Motor neuron (in vitro differentiated cells): Measurements from ENCODE around the gene ZBTB7C. TPM values are rescaled to one million over a fixed set of nuclear protein-coding genes. Genes with fewer than 3 reads are reported as not detected.

ENCODE experiments used
- ATAC-seq, 8 experiments: fragments of 200-7000 bp; cut with Tn5 transposase; replicated peaks in 6 of 8; 2 replicates each; pipeline ENCODE4 v1.8.0; 2021; ENCODE audit warnings: mild to moderate bottlenecking in 8 of 8, moderate library complexity in 8 of 8
- H3K27ac ChIP-seq, 2 donors: fragments of 250-450 bp; sonication (Bioruptor Pico); 2 replicates each; pipeline ENCODE4 v1.9.0; 2021; ENCODE audit warnings: antibody characterized with exemption in 2 of 2, mild to moderate bottlenecking in 2 of 2, moderate library complexity in 1 of 2
- H3K4me1 ChIP-seq, 2 donors: fragments of 250-450 bp; sonication (Bioruptor Pico); replicated peaks in 1 of 2; 2 replicates each; pipeline ENCODE4 v1.6.1; 2021; ENCODE audit warnings: antibody characterized with exemption in 2 of 2, mild to moderate bottlenecking in 2 of 2, moderate library complexity in 1 of 2
- H3K4me3 ChIP-seq, 5 donors: fragments of 250-450 bp; sonication (Bioruptor Pico); 2 replicates each; pipeline ENCODE4 v1.9.0; 2021; ENCODE audit warnings: antibody characterized with exemption in 5 of 5, mild to moderate bottlenecking in 5 of 5, moderate library complexity in 4 of 5
- WGBS, 10 experiments: fragments of 450-650 bp; shearing (Covaris generic); methylation state at CpG; one replicate each; pipeline ENCODE4 v1.0.0; 2022; 5-methylcytosine and 5-hydroxymethylcytosine counted together
- in situ Hi-C, 9 experiments: fragments of 400-800 bp; cut with MboI; loops; one replicate each; pipeline ENCODE4 v1.15.0; 2021; ENCODE audit warnings: low sequenced_read_pairs in 9 of 9, low pct_unique_long_range_greater_than_20kb in 2 of 9; ENCODE audit not compliant: unreplicated experiment in 9 of 9
- total RNA-seq, 8 experiments: library from RNA; unstranded; fragments of 300-600 nt; gene quantifications; 2 replicates each; pipeline versions ENCODE4 v1.2.3 to v1.2.4, GENCODE V29; 2022

Gene ZBTB7C
- total RNA-seq, 8 experiments from 2014 or later: 0.36 to 11.2 (median 3.8) TPM

- in situ Hi-C loops: loop anchor here in 1 of 9 experiments (25.0 kb wide), 1 partner anchor 257 kb away; no protein-coding TSS in a partner anchor
These were observed 390.3 kb downstream of the ZBTB7C start for GRCh38 chr18:48018851-48019250.

DNA sequence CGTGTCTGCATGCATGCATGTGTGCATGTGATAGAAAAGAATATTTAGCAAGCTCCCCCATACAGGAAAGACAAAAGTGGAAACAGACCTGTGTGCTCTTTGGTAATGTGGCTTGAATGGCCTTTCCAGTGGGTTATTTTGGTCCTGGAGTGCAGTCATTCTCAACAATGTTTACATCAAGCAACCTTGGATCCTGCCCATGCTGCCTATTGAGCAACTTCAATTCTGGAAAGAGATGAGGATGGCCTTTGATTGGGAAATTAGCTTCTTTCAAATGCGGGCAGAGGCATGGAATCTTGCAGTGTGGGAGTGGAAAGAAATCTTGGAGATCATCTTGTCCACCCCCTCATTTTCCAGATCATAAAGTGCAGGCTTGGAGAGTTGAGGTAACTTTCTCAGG lies 391.5 kb downstream of the ZBTB7C start:
- H3K4me1 ChIP-seq: peaks cover 8 to 9% of the 10 kb centered on the region in 2 donors
- in situ Hi-C loops: loop anchor here in 1 of 9 experiments (25.0 kb wide), 1 partner anchor 255 kb away; no protein-coding TSS in a partner anchor
- no peak overlapping the region for H3K27ac ChIP-seq
- ATAC-seq: no peak
- WGBS, 10 experiments: 0 to 100% (median 78%) methylated on average over 1 to 2 of the region's 2 CpGs; no CpG with 5 or more reads in 3 of the 10 experiments
- no peak overlapping the region for H3K4me3 ChIP-seq

More at GRCh38 chr18:48018851-48019250, 390.3 kb downstream of the ZBTB7C start:
- 0 to 100% (median 66%) methylated on average over 1 to 2 of the region's 3 CpGs; no CpG with 5 or more reads in 4 of the 10 experiments for WGBS, 10 experiments
- peaks cover 20 to 21% of the 10 kb centered on the region in 2 donors for H3K4me1 ChIP-seq
- H3K4me3 ChIP-seq: no peak overlapping the region
- no peak for ATAC-seq
- H3K27ac ChIP-seq: no peak overlapping the region

DNA sequence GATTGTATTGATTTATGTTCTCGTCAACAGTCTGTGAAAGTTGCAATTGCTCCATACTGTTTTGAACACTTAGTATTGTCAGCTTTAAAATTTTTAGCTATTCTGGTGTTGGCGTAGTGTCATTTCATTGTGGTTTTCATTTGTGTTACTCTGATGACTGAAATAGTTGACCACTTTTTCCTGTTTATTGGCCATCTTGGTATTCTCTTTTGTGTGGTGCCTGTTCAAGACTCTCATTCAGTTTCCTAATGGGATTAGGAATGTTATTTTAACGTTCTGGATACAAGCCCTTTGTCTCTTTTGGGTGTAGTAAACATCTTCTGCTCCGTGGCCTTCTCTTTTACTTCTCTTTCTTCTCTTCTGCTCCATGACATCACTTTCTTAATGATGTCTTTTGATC lies 396.0 kb downstream of the ZBTB7C start:
- Histone ChIP-seq H3K27ac (no peak overlapping the region), H3K4me3 (no peak overlapping the region), H3K4me1 (peaks cover 0 to 2% of the 10 kb centered on the region in 2 donors)
- no peak for ATAC-seq
- in situ Hi-C loops: loop anchor here in 1 of 9 experiments (25.0 kb wide), 1 partner anchor 251 kb away; no protein-coding TSS in a partner anchor
- 14 to 62% (median 50%) methylated on average over 1 to 4 of the region's 4 CpGs for WGBS, 10 experiments

DNA sequence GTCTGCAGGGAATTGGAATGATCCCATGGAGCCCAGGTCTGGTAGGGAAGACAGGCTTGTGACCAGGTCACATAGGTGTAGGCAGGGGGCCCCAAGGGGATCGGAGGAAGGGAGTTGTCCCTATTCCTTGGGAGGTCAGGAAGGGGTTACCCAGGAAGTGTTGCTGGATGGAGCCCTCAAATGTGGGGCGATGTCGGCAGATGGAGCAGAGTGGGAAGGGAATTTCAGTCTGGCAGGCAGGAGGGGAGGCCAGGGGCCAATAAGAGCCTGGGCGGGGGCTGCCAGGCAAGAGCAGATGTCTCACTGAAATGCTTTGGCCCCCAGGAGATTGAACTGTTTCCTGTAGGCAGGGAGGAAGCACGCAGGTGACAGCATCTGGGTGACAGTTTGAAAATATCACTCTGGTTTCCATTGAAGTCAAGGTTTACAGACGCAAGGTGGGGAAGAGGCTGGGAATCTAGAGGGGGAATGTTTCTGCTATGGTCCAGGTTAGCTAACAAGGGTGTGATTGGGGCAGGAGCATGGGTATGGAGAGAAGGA lies 397.2 kb downstream of the ZBTB7C start:
- no peak for ATAC-seq
- 17 to 90% (median 74%) methylated on average over 1 to 3 of the region's 6 CpGs; no CpG with 5 or more reads in 2 of the 10 experiments for WGBS, 10 experiments
- Histone ChIP-seq H3K4me1 (peaks cover 0 to 4% of the 10 kb centered on the region in 2 donors), H3K4me3 (no peak overlapping the region), H3K27ac (no peak overlapping the region)
- in situ Hi-C loops: loop anchor here in 1 of 9 experiments (25.0 kb wide), 1 partner anchor 250 kb away; no protein-coding TSS in a partner anchor

GRCh38 chr18:48010264-48010663 lies 398.9 kb downstream of the ZBTB7C start:
- in situ Hi-C loops: loop anchor here in 1 of 9 experiments (25.0 kb wide), 1 partner anchor 248 kb away; no protein-coding TSS in a partner anchor
- no peak for ATAC-seq
- Histone ChIP-seq H3K27ac (no peak overlapping the region), H3K4me1 (peaks cover 0 to 4% of the 10 kb centered on the region in 2 donors), H3K4me3 (no peak overlapping the region)
- 14 to 100% (median 100%) methylated on average over 1 to 2 of the region's 2 CpGs; no CpG with 5 or more reads in 4 of the 10 experiments for WGBS, 10 experiments

GRCh38 chr18:48009116-48009745 lies 400.0 kb downstream of the ZBTB7C start:
- WGBS, 10 experiments: 80 to 100% (median 91%) methylated on average over 1 to 9 of the region's 10 CpGs; no CpG with 5 or more reads in 6 of the 10 experiments
- in situ Hi-C loops: loop anchor here in 1 of 9 experiments (25.0 kb wide), 1 partner anchor 247 kb away; no protein-coding TSS in a partner anchor
- ATAC-seq: no peak

DNA sequence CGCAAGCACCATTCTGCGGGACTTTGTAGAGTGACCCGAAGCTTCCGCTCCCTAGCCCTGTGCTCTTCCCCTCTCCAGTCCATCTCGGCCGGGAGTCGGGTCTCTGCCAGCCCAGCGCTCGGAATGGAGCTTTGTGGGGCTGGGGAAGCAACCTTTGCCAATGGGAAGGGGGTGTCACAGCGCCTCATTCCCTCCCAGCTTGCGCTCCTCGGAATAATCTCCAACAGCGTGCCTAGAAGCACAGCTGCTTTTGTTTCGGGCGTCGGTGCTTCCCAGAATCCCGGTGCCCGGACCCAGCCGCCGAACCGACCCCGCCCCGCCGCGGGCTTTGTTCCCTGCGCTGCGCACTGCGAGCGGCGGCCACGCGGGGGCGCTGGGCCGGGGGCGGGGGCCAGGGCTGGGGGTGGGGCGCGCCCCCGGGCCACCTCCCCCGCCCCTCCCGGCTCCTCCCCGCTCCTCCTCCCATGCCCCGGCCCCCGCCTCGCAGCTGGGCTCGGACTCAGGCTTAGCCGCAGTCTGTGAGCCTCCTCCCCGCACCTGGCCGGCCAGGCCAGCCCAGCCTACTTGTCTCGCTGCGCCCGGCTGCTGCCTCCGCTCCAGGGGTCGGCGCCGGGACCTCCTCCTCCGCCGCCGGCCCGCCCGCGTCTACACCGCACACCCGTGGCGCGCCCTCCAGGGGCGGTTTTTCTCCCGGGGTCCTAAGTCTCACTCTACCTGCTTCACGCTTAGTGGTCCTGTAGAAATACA lies 401.1 kb downstream of the ZBTB7C start:
- WGBS, 10 experiments: 4 to 18% (median 7%) methylated on average over 3 to 18 of the region's 68 CpGs; no CpG with 5 or more reads in 7 of the 10 experiments
- in situ Hi-C loops: loop anchor here in 1 of 9 experiments (25.0 kb wide), 1 partner anchor 246 kb away; no protein-coding TSS in a partner anchor
- Histone ChIP-seq H3K4me3 (peak overlapping the region; percentile 25 to 44 (median 39)), H3K27ac (no peak overlapping the region), H3K4me1 (peaks cover 0 to 4% of the 10 kb centered on the region in 2 donors)
- ATAC-seq: peak; percentile 81 to 95 (median 92)

More at GRCh38 chr18:48009116-48009745, 400.0 kb downstream of the ZBTB7C start:
- Histone ChIP-seq H3K4me1 (peaks cover 0 to 4% of the 10 kb centered on the region in 2 donors), H3K27ac (no peak overlapping the region), H3K4me3 (no peak overlapping the region)

GRCh38 chr18:48007381-48007780 lies 401.8 kb downstream of the ZBTB7C start:
- in situ Hi-C loops: loop anchor here in 1 of 9 experiments (25.0 kb wide), 1 partner anchor 245 kb away; no protein-coding TSS in a partner anchor
- no peak overlapping the region for H3K4me3 ChIP-seq
- ATAC-seq: no peak
- no peak overlapping the region for H3K27ac ChIP-seq
- peaks cover 0 to 4% of the 10 kb centered on the region in 2 donors for H3K4me1 ChIP-seq
- 86 to 100% (median 97%) methylated on average over 1 to 8 of the region's 10 CpGs; no CpG with 5 or more reads in 4 of the 10 experiments for WGBS, 10 experiments

- WGBS, 10 experiments: 67 to 100% (median 90%) methylated on average over 1 to 9 of the region's 12 CpGs; no CpG with 5 or more reads in 5 of the 10 experiments
- no peak overlapping the region for H3K4me3 ChIP-seq
- H3K4me1 ChIP-seq: peaks cover 0 to 4% of the 10 kb centered on the region in 2 donors
- no peak overlapping the region for H3K27ac ChIP-seq
- in situ Hi-C loops: loop anchor here in 1 of 9 experiments (25.0 kb wide), 1 partner anchor 244 kb away; no protein-coding TSS in a partner anchor
- ATAC-seq: no peak
These were observed 402.6 kb downstream of the ZBTB7C start for GRCh38 chr18:48006415-48007175.

DNA sequence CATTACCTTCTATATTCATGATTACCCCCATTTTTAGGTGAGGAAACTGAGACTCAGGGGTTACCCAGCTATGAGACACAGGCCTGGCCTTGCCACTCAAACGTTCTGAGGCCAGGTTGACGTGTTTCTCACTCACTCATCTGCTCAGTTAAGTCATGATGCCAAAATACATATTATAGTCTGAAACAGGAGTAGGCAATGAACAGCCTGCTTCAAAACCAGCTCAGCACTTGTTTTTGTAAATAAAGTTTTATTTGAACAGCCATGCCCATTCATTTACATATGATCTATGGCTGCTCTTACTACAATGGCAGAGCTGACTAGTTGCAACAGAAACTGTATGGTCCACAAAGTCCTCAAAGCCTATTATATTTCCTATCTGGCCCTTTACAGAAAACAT lies 404.6 kb downstream of the ZBTB7C start:
- WGBS, 10 experiments: 71 to 100% (median 91%) methylated on average over 1 to 2 of the region's 2 CpGs; no CpG with 5 or more reads in 6 of the 10 experiments
- Histone ChIP-seq H3K4me1 (peaks cover 0 to 4% of the 10 kb centered on the region in 2 donors), H3K27ac (no peak overlapping the region), H3K4me3 (no peak overlapping the region)
- ATAC-seq: no peak
- in situ Hi-C loops: loop anchor here in 1 of 9 experiments (25.0 kb wide), 1 partner anchor 242 kb away; no protein-coding TSS in a partner anchor

GRCh38 chr18:48003426-48004349 lies 405.5 kb downstream of the ZBTB7C start:
- Histone ChIP-seq H3K4me3 (no peak overlapping the region), H3K4me1 (peaks cover 0 to 2% of the 10 kb centered on the region in 2 donors), H3K27ac (no peak overlapping the region)
- in situ Hi-C loops: loop anchor here in 1 of 9 experiments (25.0 kb wide), 1 partner anchor 241 kb away; no protein-coding TSS in a partner anchor
- 23 to 100% (median 87%) methylated on average over 1 to 6 of the region's 10 CpGs; no CpG with 5 or more reads in 1 of the 10 experiments for WGBS, 10 experiments
- peak in 2 of 8 experiments; percentile 9 to 12 for ATAC-seq
